ENCODE results near the gene KCNMA1.

KCNMA1 gene

GRCh38 chr10:77406764-77407430 lies 230.7 kb downstream of the KCNMA1 start:
- H3K4me1 Mint-ChIP-seq (ENCODE audit: low read depth) = no peaks in the 10 kb centered on the region
- no peak overlapping the region for H3K27ac Mint-ChIP-seq
- no peaks in the 10 kb centered on the region for H3K36me3 Mint-ChIP-seq (ENCODE audit: low read depth)
- no peaks in the 10 kb centered on the region for H3K9me3 Mint-ChIP-seq
- no peak overlapping the region for H3K4me3 Mint-ChIP-seq
- peaks cover 4% of the 10 kb centered on the region for H3K27me3 Mint-ChIP-seq

- no peak overlapping the region for H3K4me3 Mint-ChIP-seq
- H3K36me3 Mint-ChIP-seq (ENCODE audit: low read depth) = no peaks in the 10 kb centered on the region
- H3K4me1 Mint-ChIP-seq (ENCODE audit: low read depth) = no peaks in the 10 kb centered on the region
- no peak overlapping the region for H3K27ac Mint-ChIP-seq
- no peaks in the 10 kb centered on the region for H3K9me3 Mint-ChIP-seq
- H3K27me3 Mint-ChIP-seq = peaks cover 4% of the 10 kb centered on the region
Observed at GRCh38 chr10:77405771-77406241, 231.8 kb downstream of the KCNMA1 start.

- Mint-ChIP-seq H3K27me3 (peaks cover 4% of the 10 kb centered on the region), H3K4me1 (ENCODE audit: low read depth) (no peaks in the 10 kb centered on the region), H3K4me3 (no peak overlapping the region), H3K36me3 (ENCODE audit: low read depth) (no peaks in the 10 kb centered on the region), H3K9me3 (no peaks in the 10 kb centered on the region), H3K27ac (no peak overlapping the region)
Observed at GRCh38 chr10:77404810-77405209, 232.8 kb downstream of the KCNMA1 start.

GRCh38 chr10:77403761-77404160 lies 233.8 kb downstream of the KCNMA1 start:
- H3K9me3 Mint-ChIP-seq = no peaks in the 10 kb centered on the region
- no peaks in the 10 kb centered on the region for H3K36me3 Mint-ChIP-seq (ENCODE audit: low read depth)
- H3K4me1 Mint-ChIP-seq (ENCODE audit: low read depth) = no peaks in the 10 kb centered on the region
- no peak overlapping the region for H3K4me3 Mint-ChIP-seq
- H3K27ac Mint-ChIP-seq = no peak overlapping the region
- H3K27me3 Mint-ChIP-seq = peaks cover 4% of the 10 kb centered on the region

- Mint-ChIP-seq H3K4me3 (no peak overlapping the region), H3K27me3 (peaks cover 4% of the 10 kb centered on the region), H3K27ac (no peak overlapping the region), H3K36me3 (ENCODE audit: low read depth) (no peaks in the 10 kb centered on the region), H3K4me1 (ENCODE audit: low read depth) (peaks cover 4% of the 10 kb centered on the region), H3K9me3 (no peaks in the 10 kb centered on the region)
Observed at GRCh38 chr10:77401683-77402082, 235.9 kb downstream of the KCNMA1 start.

GRCh38 chr10:77400033-77400432 lies 237.6 kb downstream of the KCNMA1 start:
- Mint-ChIP-seq H3K36me3 (ENCODE audit: low read depth) (no peaks in the 10 kb centered on the region), H3K27me3 (peaks cover 4% of the 10 kb centered on the region), H3K27ac (no peak overlapping the region), H3K4me3 (no peak overlapping the region), H3K4me1 (ENCODE audit: low read depth) (peaks cover 4% of the 10 kb centered on the region), H3K9me3 (no peaks in the 10 kb centered on the region)

GRCh38 chr10:77398986-77399755 lies 238.4 kb downstream of the KCNMA1 start:
- H3K27me3 Mint-ChIP-seq = peaks cover 4% of the 10 kb centered on the region
- H3K27ac Mint-ChIP-seq = no peak overlapping the region
- no peaks in the 10 kb centered on the region for H3K36me3 Mint-ChIP-seq (ENCODE audit: low read depth)
- no peak overlapping the region for H3K4me3 Mint-ChIP-seq
- peaks cover 4% of the 10 kb centered on the region for H3K4me1 Mint-ChIP-seq (ENCODE audit: low read depth)
- H3K9me3 Mint-ChIP-seq = no peaks in the 10 kb centered on the region

GRCh38 chr10:77398558-77398957 lies 239.1 kb downstream of the KCNMA1 start:
- no peak overlapping the region for H3K4me3 Mint-ChIP-seq
- no peak overlapping the region for H3K27ac Mint-ChIP-seq
- no peaks in the 10 kb centered on the region for H3K36me3 Mint-ChIP-seq (ENCODE audit: low read depth)
- peaks cover 4% of the 10 kb centered on the region for H3K4me1 Mint-ChIP-seq (ENCODE audit: low read depth)
- peaks cover 4% of the 10 kb centered on the region for H3K27me3 Mint-ChIP-seq
- H3K9me3 Mint-ChIP-seq = no peaks in the 10 kb centered on the region

- H3K4me3 Mint-ChIP-seq = no peak overlapping the region
- peaks cover 4% of the 10 kb centered on the region for H3K4me1 Mint-ChIP-seq (ENCODE audit: low read depth)
- no peak overlapping the region for H3K27ac Mint-ChIP-seq
- H3K27me3 Mint-ChIP-seq = peaks cover under 1% of the 10 kb centered on the region
- no peaks in the 10 kb centered on the region for H3K36me3 Mint-ChIP-seq (ENCODE audit: low read depth)
- no peaks in the 10 kb centered on the region for H3K9me3 Mint-ChIP-seq
Observed at GRCh38 chr10:77397103-77397502, 240.5 kb downstream of the KCNMA1 start.

GRCh38 chr10:77396290-77396689 lies 241.3 kb downstream of the KCNMA1 start:
- H3K27ac Mint-ChIP-seq = no peak overlapping the region
- no peaks in the 10 kb centered on the region for H3K9me3 Mint-ChIP-seq
- no peak overlapping the region for H3K4me3 Mint-ChIP-seq
- no peaks in the 10 kb centered on the region for H3K36me3 Mint-ChIP-seq (ENCODE audit: low read depth)
- no peaks in the 10 kb centered on the region for H3K27me3 Mint-ChIP-seq
- H3K4me1 Mint-ChIP-seq (ENCODE audit: low read depth) = peaks cover 4% of the 10 kb centered on the region

GRCh38 chr10:77393821-77394501 lies 243.6 kb downstream of the KCNMA1 start:
- H3K9me3 Mint-ChIP-seq = no peaks in the 10 kb centered on the region
- H3K27me3 Mint-ChIP-seq = peaks cover 3% of the 10 kb centered on the region
- H3K4me3 Mint-ChIP-seq = no peak overlapping the region
- H3K27ac Mint-ChIP-seq = no peak overlapping the region
- peaks cover 4% of the 10 kb centered on the region for H3K4me1 Mint-ChIP-seq (ENCODE audit: low read depth)
- H3K36me3 Mint-ChIP-seq (ENCODE audit: low read depth) = no peaks in the 10 kb centered on the region

GRCh38 chr10:77393411-77393810 lies 244.2 kb downstream of the KCNMA1 start:
- Mint-ChIP-seq H3K27me3 (peaks cover 3% of the 10 kb centered on the region), H3K4me1 (ENCODE audit: low read depth) (peaks cover under 1% of the 10 kb centered on the region), H3K9me3 (no peaks in the 10 kb centered on the region), H3K4me3 (no peak overlapping the region), H3K36me3 (ENCODE audit: low read depth) (no peaks in the 10 kb centered on the region), H3K27ac (no peak overlapping the region)

GRCh38 chr10:77392851-77393250 lies 244.8 kb downstream of the KCNMA1 start:
- Mint-ChIP-seq H3K27ac (no peak overlapping the region), H3K27me3 (peaks cover 3% of the 10 kb centered on the region), H3K36me3 (ENCODE audit: low read depth) (no peaks in the 10 kb centered on the region), H3K4me1 (ENCODE audit: low read depth) (no peaks in the 10 kb centered on the region), H3K4me3 (no peak overlapping the region), H3K9me3 (no peaks in the 10 kb centered on the region)

GRCh38 chr10:77392236-77392721 lies 245.3 kb downstream of the KCNMA1 start:
- Mint-ChIP-seq H3K36me3 (ENCODE audit: low read depth) (no peaks in the 10 kb centered on the region), H3K27ac (no peak overlapping the region), H3K4me1 (ENCODE audit: low read depth) (peaks cover under 1% of the 10 kb centered on the region), H3K27me3 (peaks cover 3% of the 10 kb centered on the region), H3K4me3 (no peak overlapping the region), H3K9me3 (no peaks in the 10 kb centered on the region)

GRCh38 chr10:77391605-77392235 lies 245.9 kb downstream of the KCNMA1 start:
- H3K36me3 Mint-ChIP-seq (ENCODE audit: low read depth) = no peaks in the 10 kb centered on the region
- peaks cover 8% of the 10 kb centered on the region for H3K27me3 Mint-ChIP-seq
- no peak overlapping the region for H3K27ac Mint-ChIP-seq
- H3K4me3 Mint-ChIP-seq = no peak overlapping the region
- peaks cover 6% of the 10 kb centered on the region for H3K4me1 Mint-ChIP-seq (ENCODE audit: low read depth)
- H3K9me3 Mint-ChIP-seq = no peaks in the 10 kb centered on the region
